ENCODE results near the gene RAB23.
"Not testable (repeated sequence)": the region's sequence is repeated elsewhere in the genome, so short reads cannot be mapped to it uniquely, and the experiment has no call there.

The RAB23 gene

GRCh38 chr6:57243526-57243925 lies 21.4 kb upstream of the RAB23 start:
- DNase-seq: not testable (repeated sequence)

DNA sequence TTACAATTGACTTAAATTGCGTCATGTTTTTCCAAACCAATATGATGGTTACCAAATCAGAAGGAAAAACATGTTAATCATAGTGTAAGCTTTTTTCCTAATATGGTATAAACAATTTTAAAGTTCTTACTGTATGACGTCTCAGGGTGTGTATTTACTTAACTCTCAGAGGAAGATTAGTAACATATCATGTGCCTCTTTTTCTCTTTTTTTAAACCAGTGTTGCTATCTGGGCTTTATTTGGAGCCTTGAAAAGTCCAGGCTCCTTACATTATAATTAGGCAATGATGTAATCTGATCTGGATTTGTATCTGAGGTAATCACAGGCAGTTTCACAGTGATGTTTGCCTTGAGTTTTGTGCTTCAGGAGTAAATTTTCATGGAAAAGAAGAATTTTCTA lies 20.4 kb upstream of the RAB23 start:
- DNase-seq: no peak

DNA sequence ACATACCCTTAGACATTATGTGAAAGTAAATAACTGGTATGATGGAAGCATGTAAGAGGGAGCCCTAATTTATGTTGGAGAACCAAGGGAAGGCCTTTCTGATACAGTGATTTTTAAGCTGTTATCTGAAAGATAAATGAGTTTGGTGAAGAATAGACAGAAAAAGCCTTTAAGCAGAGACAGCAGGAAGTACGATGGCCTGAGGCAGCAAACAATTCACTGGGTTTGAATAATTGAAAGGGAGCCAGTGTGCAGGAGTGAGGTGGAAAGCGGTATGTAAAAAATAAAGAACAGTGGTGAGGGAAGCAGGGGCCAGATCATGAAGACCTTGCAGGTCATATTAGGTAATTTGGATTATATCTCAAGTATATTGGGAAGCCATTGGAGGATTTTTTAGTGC lies 4.1 kb upstream of the RAB23 start:
- DNase-seq: no peak

GRCh38 chr6:57224769-57225515 lies 2.8 kb upstream of the RAB23 start:
- no peak for DNase-seq

DNA sequence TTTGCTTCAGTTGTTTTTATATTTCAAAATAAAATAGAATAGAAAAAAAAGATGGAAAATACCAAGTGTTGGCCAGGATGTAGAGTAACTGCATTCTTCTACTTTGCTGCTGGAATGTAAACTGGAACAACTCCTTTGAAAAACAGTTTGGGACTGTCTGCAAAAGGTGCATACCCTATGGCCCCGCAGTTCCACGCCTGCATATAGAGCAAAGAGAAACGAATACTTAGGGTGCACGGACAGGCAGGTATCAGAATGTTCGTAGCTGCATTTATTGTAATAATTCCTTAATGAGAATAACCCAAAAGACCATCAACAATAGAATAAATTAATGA lies 603 bp upstream of the RAB23 start:
- DNase-seq: no peak

DNA sequence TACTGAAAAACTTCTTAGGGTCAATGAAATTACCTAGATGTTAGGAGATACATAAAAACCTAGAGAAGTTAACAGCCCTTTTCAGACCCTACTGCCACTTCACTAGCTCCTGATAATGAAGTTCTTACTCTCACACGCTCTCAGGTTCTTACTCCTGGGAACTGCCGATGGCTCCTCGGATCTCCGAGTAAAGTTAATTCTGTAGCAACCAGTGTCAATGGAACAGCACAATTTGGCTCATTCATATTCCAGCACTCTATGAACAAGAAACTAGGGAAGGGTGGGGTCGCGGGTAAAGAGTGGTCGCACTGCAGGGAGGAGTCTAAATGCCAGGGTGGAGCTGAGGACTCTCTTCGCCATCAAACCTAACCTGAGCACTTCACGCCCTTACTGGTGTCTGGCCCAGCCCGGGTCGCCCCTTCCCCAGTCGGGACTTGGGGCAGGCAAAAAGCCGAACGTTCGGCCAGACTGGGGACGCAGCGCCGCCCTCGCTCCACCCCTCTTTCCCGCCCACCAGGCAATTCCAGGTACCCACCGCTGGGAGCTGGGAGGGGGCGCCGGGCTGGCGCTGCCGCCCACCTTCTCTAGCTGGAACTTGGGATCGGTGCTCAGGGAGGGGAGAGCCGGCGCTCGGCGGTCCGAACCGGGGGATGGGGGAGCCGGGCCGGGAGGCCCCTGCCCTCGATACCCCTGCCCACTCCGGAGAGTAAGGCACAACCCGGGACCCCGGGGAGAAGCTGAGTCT lies 744 bp downstream of the RAB23 start:
- peak in 40 of 56 donors; percentile 3 to 66 (median 42) for DNase-seq

DNA sequence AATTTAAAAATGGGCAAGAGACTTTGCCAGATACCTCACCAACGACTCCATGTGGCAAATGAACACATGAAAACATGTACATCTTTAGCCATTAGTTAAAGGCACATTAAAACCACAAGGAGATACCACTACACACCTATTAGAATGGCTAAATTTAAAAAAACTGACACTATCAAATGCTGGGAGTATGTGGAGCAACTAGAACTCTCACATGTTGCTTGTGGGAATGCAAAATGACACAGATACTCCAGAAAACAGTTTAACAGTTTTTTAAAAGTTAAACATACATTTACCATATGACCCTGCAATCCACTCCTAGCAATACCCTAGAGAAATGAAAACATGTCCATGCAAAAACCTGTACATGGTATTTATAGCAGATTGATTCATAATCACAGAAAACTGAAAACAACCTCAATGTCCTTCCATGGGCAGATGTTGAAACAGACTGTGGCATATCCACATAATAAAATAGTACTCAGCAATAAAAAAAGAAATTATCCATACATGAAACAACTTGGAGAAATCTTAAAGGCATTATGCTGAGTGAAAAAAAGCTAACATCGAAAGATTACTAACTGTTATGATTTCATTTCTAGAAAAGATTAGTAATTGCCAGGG lies 1.9 kb downstream of the RAB23 start:
- DNase-seq: no peak

DNA sequence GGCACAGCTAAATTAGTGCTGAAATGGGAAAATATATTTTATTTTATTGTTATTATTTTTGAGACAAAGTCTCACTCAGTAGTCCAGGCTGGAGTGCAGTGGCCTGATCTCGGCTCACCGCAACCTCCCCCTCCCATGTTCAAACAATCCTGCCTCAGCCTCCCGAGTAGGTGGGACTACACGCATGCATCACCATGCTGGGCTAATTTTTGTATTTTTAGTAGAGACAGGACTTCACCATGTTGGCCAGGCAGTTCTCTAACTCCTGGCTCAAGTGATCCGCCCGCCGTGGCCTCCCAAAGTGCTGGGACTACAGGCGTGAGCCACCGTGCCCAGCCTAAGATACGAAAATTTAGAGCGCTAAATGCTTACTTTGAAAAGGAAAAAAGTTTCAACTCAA lies 4.8 kb downstream of the RAB23 start:
- no peak for DNase-seq

DNA sequence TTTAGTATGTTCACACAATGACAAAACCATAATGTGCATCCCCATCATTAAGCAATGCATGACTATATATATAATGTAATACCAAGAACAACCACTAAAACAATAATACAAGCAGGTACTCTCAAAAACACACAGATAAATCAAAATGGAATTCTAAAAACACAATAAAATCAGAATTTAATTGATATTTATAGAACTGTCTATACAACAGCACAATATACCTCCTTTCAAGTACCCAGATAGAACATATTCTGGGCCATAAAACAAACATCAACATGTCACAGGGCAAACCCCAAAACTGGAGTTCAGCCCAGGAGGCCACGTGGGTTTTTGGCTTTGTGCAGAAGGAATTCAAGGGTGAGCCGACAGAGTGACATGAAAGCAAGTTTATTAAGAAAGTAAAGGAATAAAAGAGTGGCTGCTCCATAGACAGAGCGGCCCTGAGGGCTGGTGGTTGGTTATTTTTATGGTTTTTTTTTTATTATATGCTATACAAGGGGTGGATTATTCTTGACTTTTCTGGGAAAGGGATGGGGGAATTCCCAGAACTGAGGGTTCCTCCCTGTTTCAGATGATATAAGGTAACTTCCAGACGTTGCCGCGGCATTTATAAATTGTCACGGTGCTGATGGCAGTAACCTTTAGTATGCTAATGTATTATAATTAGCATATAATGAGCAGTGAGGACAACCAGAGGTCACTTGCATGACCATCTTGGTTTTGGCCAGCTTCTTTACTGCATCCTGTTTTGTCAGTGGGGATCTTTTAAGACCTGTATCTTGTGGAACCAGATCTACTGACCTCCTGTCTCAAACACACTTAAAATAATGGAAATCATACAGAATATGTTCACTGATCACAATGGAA lies 5.6 kb downstream of the RAB23 start:
- peak in 23 of 56 donors; percentile 0 to 39 (median 4) for DNase-seq

GRCh38 chr6:57215260-57215659 lies 6.8 kb downstream of the RAB23 start:
- no peak for DNase-seq

GRCh38 chr6:57210060-57210459 lies 12.0 kb downstream of the RAB23 start:
- no peak for DNase-seq

GRCh38 chr6:57209030-57209429 lies 13.1 kb downstream of the RAB23 start:
- DNase-seq: no peak

DNA sequence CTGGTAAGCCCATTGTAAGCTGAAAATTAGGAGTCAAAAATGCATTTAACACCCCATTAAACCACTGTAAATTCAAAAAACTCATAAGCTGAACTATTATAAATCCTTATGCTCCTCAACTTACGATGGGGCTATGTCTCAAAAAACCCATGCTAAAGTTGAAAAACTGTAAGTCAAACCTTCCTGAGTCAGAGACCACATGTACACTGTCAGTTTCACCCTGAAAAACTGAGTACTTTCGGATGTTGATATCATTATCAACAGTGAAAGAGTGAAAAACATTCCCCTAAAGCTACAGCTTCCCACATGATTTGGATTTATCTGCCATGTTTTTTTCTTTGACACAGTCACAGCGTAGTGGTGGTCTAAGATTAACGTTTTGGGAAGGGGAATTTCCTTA lies 14.2 kb downstream of the RAB23 start:
- no peak for DNase-seq

DNA sequence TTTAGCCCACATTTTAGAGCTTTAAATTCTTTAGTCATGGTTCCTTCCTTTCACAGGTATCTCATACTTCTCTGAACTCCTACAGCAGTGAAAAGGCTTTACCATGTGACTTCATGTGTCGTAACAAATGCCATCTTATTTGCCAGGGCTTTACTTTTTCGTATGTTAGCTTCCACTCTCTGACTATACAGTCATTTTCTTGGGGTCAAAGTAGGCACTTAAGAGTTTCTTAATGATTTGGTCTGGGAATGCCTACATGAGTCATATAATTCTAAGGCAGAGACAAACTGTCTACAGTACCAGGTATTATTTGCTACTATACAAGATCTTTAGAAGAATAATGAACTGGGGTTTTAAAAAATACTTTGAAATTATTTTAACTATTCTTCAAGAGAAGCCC lies 15.0 kb downstream of the RAB23 start:
- no peak for DNase-seq

- no peak for DNase-seq
Measured at GRCh38 chr6:57205550-57206328, 16.4 kb downstream of the RAB23 start.

DNA sequence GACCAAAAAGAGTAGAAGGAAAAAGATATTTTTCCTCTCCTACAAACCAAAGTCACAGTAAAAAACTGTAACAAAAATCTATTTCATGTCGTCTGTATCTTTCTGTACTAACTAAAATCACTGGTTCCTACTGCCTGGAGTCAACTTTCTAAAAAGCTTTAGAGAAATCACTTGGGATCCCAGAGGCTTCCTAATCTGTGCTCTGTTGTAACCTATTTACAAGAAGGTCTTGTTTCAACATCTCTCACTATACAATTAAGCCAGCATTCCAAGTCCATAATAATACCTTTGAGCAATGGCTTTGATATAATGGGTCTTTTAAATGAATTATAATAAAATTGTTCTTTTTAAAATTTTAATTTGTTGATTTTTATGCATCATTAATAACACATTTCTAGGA lies 20.4 kb downstream of the RAB23 start:
- DNase-seq: no peak

DNA sequence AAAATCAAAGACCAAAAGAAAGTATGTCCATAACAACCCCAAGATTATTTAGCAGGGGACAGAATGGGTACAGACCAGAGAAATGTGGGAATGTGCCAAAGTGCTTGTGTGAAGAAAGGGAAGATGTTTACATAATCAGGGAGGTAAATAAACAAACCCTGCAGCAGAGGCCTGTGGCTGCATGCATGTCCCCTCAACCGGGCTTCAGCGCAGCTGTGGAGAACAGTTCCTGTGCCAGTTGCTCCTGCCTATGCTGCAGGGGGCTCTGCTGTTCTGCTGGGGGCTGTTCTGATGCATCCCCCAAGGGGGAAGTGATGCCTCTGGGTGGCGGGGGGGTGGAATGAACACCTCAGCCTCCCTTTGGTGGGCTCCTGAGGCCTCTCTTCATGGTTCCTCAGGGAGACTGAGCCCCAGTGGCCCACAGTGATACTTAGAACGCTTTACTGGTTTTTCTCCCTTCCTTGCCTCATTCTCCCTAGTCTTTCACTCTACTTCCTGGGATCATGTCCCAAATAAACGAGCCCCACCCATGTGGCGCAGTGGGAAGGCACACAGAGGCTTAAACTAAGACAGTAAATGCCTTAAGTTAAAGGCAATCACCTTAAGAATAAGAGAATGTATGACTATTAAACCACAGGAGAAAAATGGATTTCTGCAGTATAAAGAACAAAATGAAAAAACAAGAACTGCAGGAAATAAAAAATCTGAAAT lies 23.0 kb downstream of the RAB23 start:
- no peak for DNase-seq

DNA sequence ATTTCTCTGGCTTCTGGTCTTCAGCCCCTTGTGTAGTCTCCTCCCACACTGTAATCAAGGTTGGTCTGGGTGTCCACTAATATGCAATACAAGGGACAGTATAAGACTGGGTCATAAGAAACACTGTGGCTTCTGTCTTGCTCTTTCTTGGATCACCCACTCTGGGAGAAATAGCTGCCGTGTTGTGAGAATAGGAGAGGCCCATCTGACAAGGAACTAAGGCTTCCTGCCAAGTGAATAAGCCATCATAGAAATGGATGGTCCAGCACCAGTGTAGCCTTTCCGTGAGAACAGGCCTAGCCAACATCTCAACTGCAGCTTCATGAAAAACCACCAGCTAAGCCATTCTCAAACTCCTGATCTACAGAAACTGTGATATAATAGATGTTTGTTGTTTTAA lies 26.6 kb downstream of the RAB23 start:
- no peak for DNase-seq

DNA sequence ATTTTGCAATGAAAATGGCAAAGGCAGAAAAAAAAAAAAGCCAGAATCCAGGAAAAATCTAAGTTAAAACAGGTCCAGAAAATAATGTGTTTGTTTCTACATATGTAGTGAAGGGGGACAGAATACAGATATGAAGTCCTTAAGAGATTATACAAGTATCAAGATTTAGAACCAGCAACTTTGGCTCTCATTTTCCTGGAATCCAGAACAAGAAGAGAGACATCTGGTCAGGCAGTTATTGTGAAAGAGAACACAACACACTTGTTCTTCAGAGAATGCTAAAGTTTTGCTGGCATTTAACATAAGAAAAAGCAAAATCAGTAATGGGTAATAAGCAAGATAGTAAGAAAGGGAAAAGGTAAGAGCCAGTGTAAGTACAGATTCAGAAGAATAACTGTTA lies 28.9 kb downstream of the RAB23 start:
- no peak for DNase-seq

DNA sequence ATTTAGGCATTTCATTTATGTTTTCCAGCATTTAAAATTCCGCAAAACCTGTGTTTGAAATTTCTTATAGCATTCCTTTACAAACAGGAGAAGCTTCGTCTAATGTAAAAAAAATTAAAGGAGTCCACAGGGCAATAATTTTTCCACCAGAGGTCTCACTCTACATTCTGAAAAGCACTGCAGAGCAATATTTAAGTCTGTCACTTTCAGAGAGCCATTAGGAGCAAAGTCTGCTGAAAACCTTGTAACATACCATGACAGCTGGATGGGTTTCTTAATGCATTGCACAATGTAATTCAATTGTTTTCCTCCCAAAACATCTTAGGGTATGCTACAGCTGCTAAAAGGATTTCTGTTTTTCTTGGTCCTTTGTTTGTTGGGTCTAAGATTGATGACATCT lies 32.0 kb downstream of the RAB23 start:
- no peak for DNase-seq
